Measurements from ENCODE around the gene GEMIN4. TPM values are rescaled to one million over a fixed set of nuclear protein-coding genes. Genes with fewer than 3 reads are reported as not detected.

GEMIN4 gene
- total and polyA plus RNA-seq, 2 of the 8 experiments (the other 6 are each of a cell fraction or from before 2014, with no cell fraction given), result 32.1 to 51.9 TPM

DNA sequence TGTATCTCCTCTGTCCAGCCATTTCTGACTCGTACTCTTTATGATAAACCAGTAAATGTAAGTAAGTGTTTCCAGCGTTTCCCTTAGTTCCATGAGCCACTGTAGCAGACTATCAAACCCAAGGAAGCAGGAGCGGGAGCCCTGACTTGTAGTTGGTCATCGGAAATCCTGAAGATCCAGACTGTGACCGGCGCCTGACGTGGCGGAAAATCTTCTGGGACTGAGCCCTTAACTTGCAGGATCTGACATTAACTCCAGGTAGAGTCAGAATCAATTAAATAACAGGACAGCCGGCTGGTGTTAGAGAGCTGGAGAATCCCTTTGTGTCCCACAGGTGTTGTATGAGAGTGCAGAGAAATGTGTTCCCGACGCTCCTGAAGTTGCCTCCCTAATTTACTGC, 26.0 kb upstream of the GEMIN4 start:
- Histone ChIP-seq H2BK5ac (ENCODE audit: low read depth, low read length) (no peak overlapping the region), H3K56ac (replicated peaks; ENCODE audit: insufficient read length, low read depth, low read length) (no peak overlapping the region), H4K20me1 (replicated peaks in 1 of 2; ENCODE audit: control insufficient read depth in 1 of 2, insufficient read depth in 2 of 2, low read length in 2 of 2) (no peaks in the 10 kb centered on the region), H3K36me3 (ENCODE audit: control insufficient read depth in 2 of 4, insufficient read depth in 4 of 4, low read length in 3 of 4) (peaks cover 36 to 51% (median 47%) of the 10 kb centered on the region in 4 experiments), H2BK15ac (ENCODE audit: low read length) (no peak overlapping the region), H3K23ac (ENCODE audit: insufficient read length) (no peak overlapping the region), H3K4me2 (ENCODE audit: insufficient read depth in 1 of 2, low read depth in 2 of 2, low read length in 2 of 2) (no peak overlapping the region), H2AK5ac (ENCODE audit: low read depth, low read length) (no peak overlapping the region), H3K79me1 (ENCODE audit: low read depth, low read length) (no peaks in the 10 kb centered on the region), H3K4me3 (ENCODE audit: extremely low read depth in 1 of 4, insufficient read depth in 2 of 4, low read depth in 3 of 4, low read length in 4 of 4) (no peak overlapping the region), H2BK12ac (ENCODE audit: low read depth, low read length) (no peak overlapping the region), H3K9me3 (ENCODE audit: insufficient read depth in 2 of 2, low read depth in 1 of 2, low read length in 1 of 2) (no peaks in the 10 kb centered on the region), H3K23me2 (ENCODE audit: low read depth, low read length) (0 out of 2 replicates have a peak, but pooled peaks cover 1% of the 10 kb centered on the region), H3K14ac (ENCODE audit: insufficient read length) (no peak overlapping the region), H3K27me3 (replicated peaks in 1 of 4; ENCODE audit: control insufficient read depth in 3 of 4, extremely low read depth in 1 of 4, insufficient read depth in 3 of 4, low read length in 3 of 4) (no peaks in the 10 kb centered on the region), H2BK120ac (replicated peaks; ENCODE audit: low read depth, low read length) (no peak overlapping the region), H4K5ac (ENCODE audit: insufficient read length, low read depth, low read length) (no peak overlapping the region), H3K27ac (ENCODE audit: low read depth, low read length) (no peak overlapping the region), H2AFZ (ENCODE audit: low read length) (no peak overlapping the region), H3K9ac (replicated peaks in 1 of 4; ENCODE audit: extremely low read depth in 1 of 4, low read depth in 3 of 4, low read length in 3 of 4) (no peak overlapping the region), H3K18ac (ENCODE audit: extremely low read depth, low read length) (no peak overlapping the region), H4K8ac (ENCODE audit: extremely low read depth, insufficient read depth, low read length) (no peak overlapping the region), H3K4me1 (replicated peaks in 1 of 4; ENCODE audit: control insufficient read depth in 3 of 4, insufficient read depth in 4 of 4, low read length in 3 of 4) (0 out of 7 replicates have a peak, but pooled peaks cover 0 to 1% (median 0%) of the 10 kb centered on the region in 4 experiments), H3K4ac (replicated peaks; ENCODE audit: insufficient read length, low read depth, low read length) (no peak overlapping the region), H2BK20ac (ENCODE audit: low read length) (no peak overlapping the region), H3K79me2 (ENCODE audit: control insufficient read depth in 1 of 2, insufficient read depth in 2 of 2, low read length in 2 of 2) (peaks cover 6 to 32% of the 10 kb centered on the region in 2 experiments), H4K91ac (replicated peaks; ENCODE audit: insufficient read length, low read length) (no peak overlapping the region)
- FAIRE-seq (no peak), DNase-seq (ENCODE audit: low read depth in 1 of 2, low spot score in 2 of 2) (no peak)
- ChIA-PET POLR2A (ENCODE audit: partially characterized antibody) (interaction anchor here (1.1 kb wide), 1 partner anchor 14 kb away, joined by 3 read pairs; no protein-coding TSS in a partner anchor), CTCF (ENCODE audit: partially characterized antibody) (interaction anchor here (0.7 to 1.2 kb wide), 3 partner anchors 11 to 202 kb away, joined by 3 to 5 read pairs (median 3); partner anchors contain the start of gene NXN)
- TF ChIP-seq NRF1 (IDR thresholded peaks at IDR 0.05; ENCODE audit: low read depth, low read length) (no peak), POLR2AphosphoS5 (IDR thresholded peaks at IDR 0.05; ENCODE audit: low read depth, low read length) (no peak), EGR1 (IDR thresholded peaks at IDR 0.05; ENCODE audit: borderline replicate concordance, low read depth, low read length) (no peak), FOSL1 (IDR thresholded peaks at IDR 0.05; ENCODE audit: insufficient read depth, low read depth, low read length) (no peak), SRF (IDR thresholded peaks at IDR 0.05; ENCODE audit: low read depth, low read length) (no peak), BCL11A (IDR thresholded peaks at IDR 0.05; ENCODE audit: low read depth in 2 of 2, low read length in 2 of 2) (no peak), SAP30 (IDR thresholded peaks at IDR 0.05; ENCODE audit: insufficient read depth, insufficient replicate concordance, low read length) (no peak), CBX5 (IDR thresholded peaks at IDR 0.05; ENCODE audit: low read depth, low read length) (no peak), EZH2 (IDR thresholded peaks at IDR 0.05; ENCODE audit: low read depth, low read length, severe bottlenecking) (no peak), SIX5 (IDR thresholded peaks at IDR 0.05; ENCODE audit: low read depth, low read length) (no peak)
- TF ChIP-seq, protein P1, sequence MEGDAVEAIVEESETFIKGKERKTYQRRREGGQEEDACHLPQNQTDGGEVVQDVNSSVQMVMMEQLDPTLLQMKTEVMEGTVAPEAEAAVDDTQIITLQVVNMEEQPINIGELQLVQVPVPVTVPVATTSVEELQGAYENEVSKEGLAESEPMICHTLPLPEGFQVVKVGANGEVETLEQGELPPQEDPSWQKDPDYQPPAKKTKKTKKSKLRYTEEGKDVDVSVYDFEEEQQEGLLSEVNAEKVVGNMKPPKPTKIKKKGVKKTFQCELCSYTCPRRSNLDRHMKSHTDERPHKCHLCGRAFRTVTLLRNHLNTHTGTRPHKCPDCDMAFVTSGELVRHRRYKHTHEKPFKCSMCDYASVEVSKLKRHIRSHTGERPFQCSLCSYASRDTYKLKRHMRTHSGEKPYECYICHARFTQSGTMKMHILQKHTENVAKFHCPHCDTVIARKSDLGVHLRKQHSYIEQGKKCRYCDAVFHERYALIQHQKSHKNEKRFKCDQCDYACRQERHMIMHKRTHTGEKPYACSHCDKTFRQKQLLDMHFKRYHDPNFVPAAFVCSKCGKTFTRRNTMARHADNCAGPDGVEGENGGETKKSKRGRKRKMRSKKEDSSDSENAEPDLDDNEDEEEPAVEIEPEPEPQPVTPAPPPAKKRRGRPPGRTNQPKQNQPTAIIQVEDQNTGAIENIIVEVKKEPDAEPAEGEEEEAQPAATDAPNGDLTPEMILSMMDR (IDR thresholded peaks at IDR 0.05; ENCODE audit: control extremely low read depth in 1 of 3, insufficient read depth in 1 of 3, low read depth in 1 of 3, low read length in 3 of 3), result no peak
- WGBS, 2 experiments (ENCODE audit: extremely low coverage in 1 of 2, insufficient coverage in 1 of 2, insufficient read length in 1 of 2, insufficient replicate concordance in 2 of 2, low coverage in 1 of 2, low lambda C conversion rate in 2 of 2, missing lambda C conversion rate in 1 of 2), result 94% methylated on average over 11 of the region's 11 CpGs; no CpG with 5 or more reads in 1 of the 2 experiments
